ENCODE data around the gene UAP1L1. TPM values are rescaled to one million over a fixed set of nuclear protein-coding genes. Genes with fewer than 3 reads are reported as not detected.
A peak's percentile ranks its signal among the peaks of the same experiment; 100 is the strongest.

The UAP1L1 gene
- total and polyA plus RNA-seq, 9 of the 15 experiments (the other 6 are each of a cell fraction or from before 2014, with no cell fraction given) = 0.20 to 8.6 (median 3.7) TPM

- TF ChIP-seq ZFX (CRISPR knock-in tag; IDR thresholded peaks at IDR 0.05) = peak; percentile 55
- TF ChIP-seq, protein P1, sequence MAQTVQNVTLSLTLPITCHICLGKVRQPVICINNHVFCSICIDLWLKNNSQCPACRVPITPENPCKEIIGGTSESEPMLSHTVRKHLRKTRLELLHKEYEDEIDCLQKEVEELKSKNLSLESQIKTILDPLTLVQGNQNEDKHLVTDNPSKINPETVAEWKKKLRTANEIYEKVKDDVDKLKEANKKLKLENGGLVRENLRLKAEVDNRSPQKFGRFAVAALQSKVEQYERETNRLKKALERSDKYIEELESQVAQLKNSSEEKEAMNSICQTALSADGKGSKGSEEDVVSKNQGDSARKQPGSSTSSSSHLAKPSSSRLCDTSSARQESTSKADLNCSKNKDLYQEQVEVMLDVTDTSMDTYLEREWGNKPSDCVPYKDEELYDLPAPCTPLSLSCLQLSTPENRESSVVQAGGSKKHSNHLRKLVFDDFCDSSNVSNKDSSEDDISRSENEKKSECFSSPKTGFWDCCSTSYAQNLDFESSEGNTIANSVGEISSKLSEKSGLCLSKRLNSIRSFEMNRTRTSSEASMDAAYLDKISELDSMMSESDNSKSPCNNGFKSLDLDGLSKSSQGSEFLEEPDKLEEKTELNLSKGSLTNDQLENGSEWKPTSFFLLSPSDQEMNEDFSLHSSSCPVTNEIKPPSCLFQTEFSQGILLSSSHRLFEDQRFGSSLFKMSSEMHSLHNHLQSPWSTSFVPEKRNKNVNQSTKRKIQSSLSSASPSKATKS (CRISPR knock-in tag; IDR thresholded peaks at IDR 0.05) = peak; percentile 88; the same call in 1 of the 2 replicates
- peak; percentile 95 for TF ChIP-seq ZNF717 (CRISPR knock-in tag; IDR thresholded peaks at IDR 0.05)
- TF ChIP-seq XRCC3 (IDR thresholded peaks at IDR 0.05) = no peak
- TF ChIP-seq ZNF280A (IDR thresholded peaks at IDR 0.05; ENCODE audit: low read depth, partially characterized antibody) = no peak
- no peak for TF ChIP-seq PCBP2 (IDR thresholded peaks at IDR 0.05; ENCODE audit: low read depth, low read length, poor library complexity, severe bottlenecking)
- no peak for TF ChIP-seq ZNF609 (CRISPR knock-in tag; IDR thresholded peaks at IDR 0.05; ENCODE audit: borderline replicate concordance)
- TF ChIP-seq TAL1 (IDR thresholded peaks at IDR 0.05) = no peak
These were observed 2.6 kb upstream of the UAP1L1 start (continued) for GRCh38 chr9:137074657-137075274.

Measured in K562 (cell line).